GM23338 (cell line): Measurements from ENCODE around the gene IMPACT. TPM values are rescaled to one million over a fixed set of nuclear protein-coding genes. Genes with fewer than 3 reads are reported as not detected.

Source experiments
- ATAC-seq: fragments of 200-7000 bp; cut with Tn5 transposase; 3 replicates; pipeline ENCODE4 v1.9.1; 2020
- DNase-seq: peaks from one replicate; pipeline ENCODE4 v3.0.0-alpha.2; 2015; ENCODE audit warnings: low spot score
- H2AFZ ChIP-seq: fragments of 200-600 bp; sonication (generic); 2 replicates; pipeline ENCODE4 v1.8.0; 2016; ENCODE audit warnings: antibody characterized with exemption, mild to moderate bottlenecking, moderate library complexity
- H3F3A ChIP-seq: fragments of 200-600 bp; sonication (generic); replicated peaks from 2 replicates; pipeline ENCODE4 v1.8.0; 2017; ENCODE audit warnings: antibody characterized with exemption, mixed run types, low read depth
- H3K27ac ChIP-seq: fragments of 200-600 bp; sonication (generic); 2 replicates; pipeline ENCODE4 v1.6.1; 2016; ENCODE audit warnings: low read depth
- H3K27me3 ChIP-seq: fragments of 200-600 bp; sonication (generic); 2 replicates; pipeline ENCODE4 v1.8.0; 2016; ENCODE audit warnings: mild to moderate bottlenecking, mixed run types, moderate library complexity; ENCODE audit not compliant: insufficient read depth
- H3K36me3 ChIP-seq: fragments of 200-600 bp; sonication (generic); 2 replicates; pipeline ENCODE4 v1.8.0; 2016; ENCODE audit warnings: mild to moderate bottlenecking; ENCODE audit not compliant: insufficient read depth
- H3K4me1 ChIP-seq: fragments of 200-600 bp; sonication (generic); 2 replicates; pipeline ENCODE4 v1.8.0; 2016; ENCODE audit warnings: mild to moderate bottlenecking, moderate library complexity; ENCODE audit not compliant: insufficient read depth
- H3K4me2 ChIP-seq: fragments of 200-600 bp; sonication (generic); 2 replicates; pipeline ENCODE4 v1.7.1; 2017; ENCODE audit warnings: mixed run types
- H3K4me3 ChIP-seq: fragments of 200-600 bp; sonication (generic); 2 replicates; pipeline ENCODE4 v1.6.1; 2016; ENCODE audit warnings: mixed run types
- H3K79me2 ChIP-seq: fragments of 200-600 bp; sonication (generic); replicated peaks from 2 replicates; pipeline ENCODE4 v1.8.0; 2017; ENCODE audit warnings: mild to moderate bottlenecking; ENCODE audit not compliant: insufficient read depth
- H3K9me2 ChIP-seq: fragments of 200-600 bp; sonication (generic); 2 replicates; pipeline ENCODE4 v1.8.0; 2017; ENCODE audit not compliant: insufficient read depth
- H4K20me1 ChIP-seq: fragments of 200-600 bp; sonication (generic); replicated peaks from 2 replicates; pipeline ENCODE4 v1.8.0; 2017; ENCODE audit warnings: mild to moderate bottlenecking; ENCODE audit not compliant: insufficient read depth
- H3K27ac Mint-ChIP-seq: 2 replicates; pipeline ENCODE4 v1.8.0; 2020; ENCODE audit warnings: inconsistent platforms, mild to moderate bottlenecking, moderate library complexity, mixed read lengths
- H3K27me3 Mint-ChIP-seq: 3 replicates; pipeline ENCODE4 v1.8.0; 2022; ENCODE audit warnings: low read depth, mild to moderate bottlenecking, moderate library complexity, mixed read lengths, inconsistent platforms; ENCODE audit not compliant: insufficient read depth, poor library complexity
- H3K36me3 Mint-ChIP-seq: 3 replicates; pipeline ENCODE4 v1.8.0; 2021; ENCODE audit warnings: low read depth, mild to moderate bottlenecking, inconsistent platforms, moderate library complexity, mixed read lengths
- H3K4me1 Mint-ChIP-seq: 3 replicates; pipeline ENCODE4 v1.8.0; 2020; ENCODE audit warnings: mild to moderate bottlenecking, inconsistent platforms, mixed read lengths
- H3K4me3 Mint-ChIP-seq: 3 replicates; pipeline ENCODE4 v1.8.0; 2021; ENCODE audit warnings: moderate library complexity, mild to moderate bottlenecking, inconsistent platforms, mixed read lengths
- H3K9me3 Mint-ChIP-seq: 3 replicates; pipeline ENCODE4 v1.8.0; 2020; ENCODE audit warnings: moderate library complexity, mild to moderate bottlenecking, inconsistent platforms, mixed read lengths
- CTCF ChIP-seq, 2 experiments: fragments of 200-600 bp in 1 of 2; sonication (generic) in 1 of 2; conservative IDR thresholded peaks; 2 replicates each; pipeline versions ENCODE4 v1.5.1 to v1.6.1; 2016 to 2017; ENCODE audit warnings: antibody characterized with exemption in 2 of 2, low read depth in 2 of 2, mild to moderate bottlenecking in 2 of 2, moderate library complexity in 1 of 2
- JUNB ChIP-seq: IDR thresholded peaks from one replicate; pipeline ENCODE4 v1.6.1; 2016; ENCODE audit warnings: antibody characterized with exemption; ENCODE audit not compliant: unreplicated experiment
- POLR2AphosphoS5 ChIP-seq: IDR thresholded peaks from 2 replicates; pipeline ENCODE4 v1.6.1; 2016; ENCODE audit warnings: antibody characterized with exemption, low read depth
- REST ChIP-seq: IDR thresholded peaks from one replicate; pipeline ENCODE4 v1.6.1; 2018; ENCODE audit warnings: antibody characterized with exemption; ENCODE audit not compliant: unreplicated experiment
- STAT1 ChIP-seq: IDR thresholded peaks from one replicate; pipeline ENCODE4 v1.6.1; 2016; ENCODE audit warnings: antibody characterized with exemption; ENCODE audit not compliant: unreplicated experiment
- ZNF114 ChIP-seq: fragments of 250-450 bp; sonication (Bioruptor Pico); IDR thresholded peaks from 2 replicates; pipeline ENCODE4 v1.5.0; 2020; ENCODE audit warnings: mild to moderate bottlenecking, moderate library complexity
- ZNF462 ChIP-seq: fragments of 250-450 bp; sonication (Bioruptor Pico); IDR thresholded peaks from 2 replicates; pipeline ENCODE4 v1.5.0; 2020; ENCODE audit warnings: mild to moderate bottlenecking, moderate library complexity
- polyA plus RNA-seq: library from polyadenylated mRNA; unstranded; fragments of >200 nt; fragmentation: Nextera tagmentation; extraction: Ambion mirVana; gene quantifications from 2 replicates; pipeline ENCODE4 v1.2.1, GENCODE V29; 2016
- total RNA-seq: library from RNA; depleted of rRNA; stranded (reverse); fragments of >200 nt; shearing (Covaris generic); gene quantifications from 2 replicates; pipeline ENCODE4 v1.2.3, GENCODE V29; 2014

Gene IMPACT
- total and polyA plus RNA-seq, 2 experiments from 2014 or later, result 42.1 to 47.6 TPM

- no peak for TF ChIP-seq REST
These were observed 74.3 kb downstream of the IMPACT start (continued) for GRCh38 chr18:24500766-24501165.

GRCh38 chr18:24502667-24503523, 76.4 kb downstream of the IMPACT start:
- H3K36me3 Mint-ChIP-seq, result no peaks in the 10 kb centered on the region
- H3K4me1 ChIP-seq, result no peaks in the 10 kb centered on the region
- H3K27ac ChIP-seq, result no peak overlapping the region
- H3K4me2 ChIP-seq, result no peak overlapping the region
- no peaks in the 10 kb centered on the region for H3F3A ChIP-seq
- no peak overlapping the region for H3K4me3 Mint-ChIP-seq
- ATAC-seq (no peak), DNase-seq (no peak)
- peaks cover 3% of the 10 kb centered on the region; the same call in 1 of the 3 replicates for H3K4me1 Mint-ChIP-seq
- H3K27ac Mint-ChIP-seq, result no peak overlapping the region
- H3K27me3 Mint-ChIP-seq, result no peaks in the 10 kb centered on the region
- H3K4me3 ChIP-seq, result no peak overlapping the region
- H3K79me2 ChIP-seq, result no peaks in the 10 kb centered on the region
- no peaks in the 10 kb centered on the region for H3K36me3 ChIP-seq
- H3K9me2 ChIP-seq, result no peaks in the 10 kb centered on the region; the same call in 1 of the 2 replicates
- 0 out of 2 replicates have a peak overlapping the region, but pooled peaks have one; percentile 52 for H2AFZ ChIP-seq
- no peaks in the 10 kb centered on the region; the same call in 2 of the 3 replicates for H3K9me3 Mint-ChIP-seq
- TF ChIP-seq ZNF114 (CRISPR knock-in tag) (no peak), JUNB (no peak), STAT1 (no peak), ZNF462 (CRISPR knock-in tag) (no peak), CTCF (conservative IDR thresholded peaks at IDR 0.05; ENCODE audit: low read depth in 2 of 2) (no peak), POLR2AphosphoS5 (no peak)
- no peaks in the 10 kb centered on the region for H3K27me3 ChIP-seq
- H4K20me1 ChIP-seq, result no peaks in the 10 kb centered on the region
